ENCODE results near the gene TBCD.

Gene TBCD

DNA sequence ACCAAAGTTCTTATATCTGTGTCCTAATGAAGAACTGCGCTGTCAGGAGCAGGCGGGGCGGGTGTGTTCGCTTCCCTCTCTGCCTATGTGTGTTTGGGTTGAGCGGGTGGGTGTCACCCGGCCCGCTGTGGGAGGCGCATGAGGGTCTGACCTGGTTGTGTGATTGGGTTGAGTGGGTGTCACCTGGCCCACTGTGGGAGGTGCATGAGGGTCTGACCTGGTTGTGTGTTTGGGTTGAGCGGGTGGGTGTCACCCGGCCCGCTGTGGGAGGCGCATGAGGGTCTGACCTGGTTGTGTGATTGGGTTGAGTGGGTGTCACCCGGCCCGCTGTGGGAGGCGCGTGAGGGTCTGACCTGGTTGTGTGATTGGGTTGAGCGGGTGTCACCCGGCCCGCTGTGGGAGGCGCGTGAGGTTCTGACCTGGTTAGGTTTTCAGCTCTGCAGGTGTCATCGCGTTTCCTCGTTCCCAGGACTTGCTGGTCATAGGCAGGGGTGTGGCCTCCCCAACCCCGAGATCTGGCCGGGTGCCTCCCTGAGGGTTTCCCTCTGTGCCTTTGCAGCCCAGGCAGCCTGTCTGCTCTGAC lies 157.5 kb downstream of the TBCD start:
- FAIRE-seq = no peak

- no peak for FAIRE-seq
Observed at GRCh38 chr17:82910041-82910481, 158.2 kb downstream of the TBCD start.

GRCh38 chr17:82910770-82911169 lies 158.9 kb downstream of the TBCD start:
- FAIRE-seq = no peak

- no peak for FAIRE-seq
Observed at GRCh38 chr17:82911822-82912221, 160.0 kb downstream of the TBCD start.

GRCh38 chr17:82912484-82913089 lies 160.7 kb downstream of the TBCD start:
- FAIRE-seq = no peak

- FAIRE-seq = no peak
Observed at GRCh38 chr17:82913304-82914043, 161.6 kb downstream of the TBCD start.

- no peak for FAIRE-seq
Observed at GRCh38 chr17:82914375-82914774, 162.5 kb downstream of the TBCD start.

- FAIRE-seq = no peak
Observed at GRCh38 chr17:82915010-82915756, 163.3 kb downstream of the TBCD start.

- FAIRE-seq = no peak
Observed at GRCh38 chr17:82915757-82916027, 163.8 kb downstream of the TBCD start.

GRCh38 chr17:82917699-82918345 lies 166.0 kb downstream of the TBCD start:
- FAIRE-seq = no peak

DNA sequence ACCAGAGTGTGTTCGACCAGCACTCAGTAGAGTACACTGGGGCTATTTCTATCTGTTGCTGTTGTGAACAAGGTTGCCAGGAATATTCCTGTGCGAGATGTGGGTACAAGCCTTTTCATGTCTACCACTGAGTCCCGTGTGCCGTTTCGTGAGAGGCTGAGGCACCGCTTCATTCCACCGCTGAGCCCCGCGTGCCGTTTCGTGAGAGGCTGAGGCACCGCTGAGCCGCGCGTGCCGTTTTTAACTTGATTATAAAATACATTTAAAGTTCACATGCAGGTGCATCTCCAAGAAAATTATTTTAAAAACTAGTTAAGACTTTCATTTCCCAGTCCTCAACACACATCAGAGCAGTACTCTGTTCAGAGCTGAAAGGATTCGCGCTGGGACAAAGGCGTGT lies 166.6 kb downstream of the TBCD start:
- no peak for FAIRE-seq

DNA sequence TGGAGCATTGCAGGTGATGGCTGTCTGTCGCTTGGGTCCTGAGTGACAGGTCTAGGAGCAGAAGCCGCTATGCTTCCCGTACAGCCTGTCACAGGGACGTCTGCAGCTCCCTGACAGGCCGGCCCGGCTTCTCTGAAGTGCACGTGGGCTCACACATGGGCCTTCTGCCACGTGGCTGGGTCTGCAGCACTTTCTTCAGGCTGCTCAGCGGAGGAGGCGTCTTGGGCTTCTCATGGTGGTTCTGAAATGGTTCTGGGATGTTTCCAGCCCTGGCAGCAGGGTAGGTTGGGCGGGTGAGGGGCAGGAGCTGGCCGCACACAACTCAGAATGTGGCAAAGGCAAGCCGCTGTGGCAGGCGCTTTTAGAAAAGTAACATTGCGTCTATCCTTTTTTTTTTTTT lies 168.3 kb downstream of the TBCD start:
- FAIRE-seq = no peak

GRCh38 chr17:82920715-82921114 lies 168.8 kb downstream of the TBCD start:
- no peak for FAIRE-seq

DNA sequence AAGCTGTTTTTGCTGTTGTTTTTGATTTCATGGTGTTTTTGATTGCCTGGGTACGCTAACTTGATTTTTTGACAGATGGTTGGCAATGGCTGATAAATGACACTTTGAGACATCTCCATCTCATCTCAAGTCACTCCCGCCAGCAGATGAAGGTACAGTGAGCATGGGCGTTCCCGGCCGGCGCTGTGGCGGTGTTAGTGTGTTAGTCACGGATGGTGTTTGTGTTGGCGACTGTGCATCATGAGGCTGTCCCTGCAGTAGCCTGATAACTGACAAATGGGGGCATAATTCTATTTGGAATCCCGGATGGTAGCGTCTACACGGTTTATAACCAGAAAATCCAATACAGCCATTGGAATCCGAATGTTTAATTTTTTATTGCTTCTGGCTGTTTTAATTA lies 169.6 kb downstream of the TBCD start:
- FAIRE-seq = no peak

GRCh38 chr17:82922646-82923045 lies 170.8 kb downstream of the TBCD start:
- FAIRE-seq = no peak

- no peak for FAIRE-seq
Observed at GRCh38 chr17:82923366-82924113, 171.7 kb downstream of the TBCD start.

- no peak for FAIRE-seq
Observed at GRCh38 chr17:82924214-82924613, 172.3 kb downstream of the TBCD start.

- no peak for FAIRE-seq
Observed at GRCh38 chr17:82924812-82925211, 172.9 kb downstream of the TBCD start.

- FAIRE-seq = no peak
Observed at GRCh38 chr17:82925336-82925735, 173.5 kb downstream of the TBCD start.

- no peak for FAIRE-seq
Observed at GRCh38 chr17:82926081-82926480, 174.2 kb downstream of the TBCD start.

- no peak for FAIRE-seq
Observed at GRCh38 chr17:82926716-82927115, 174.9 kb downstream of the TBCD start.

GRCh38 chr17:82927311-82927660 lies 175.4 kb downstream of the TBCD start:
- FAIRE-seq = no peak
